GM12872 (cell line): ENCODE data around the gene PTH2R.

Source experiments
- CTCF ChIP-seq: IDR thresholded peaks from 3 replicates; pipeline ENCODE4 v1.5.1; 2011; ENCODE audit warnings: low read depth, mild to moderate bottlenecking, low read length, moderate library complexity; ENCODE audit not compliant: insufficient read depth

The PTH2R gene

GRCh38 chr2:208485390-208485789 lies 78.8 kb downstream of the PTH2R start:
- no peak for TF ChIP-seq CTCF

- no peak for TF ChIP-seq CTCF
Observed at GRCh38 chr2:208488686-208489564, 82.3 kb downstream of the PTH2R start.

- TF ChIP-seq CTCF, result no peak
Observed at GRCh38 chr2:208489687-208490086, 83.1 kb downstream of the PTH2R start.

- no peak for TF ChIP-seq CTCF
Observed at GRCh38 chr2:208490492-208490891, 83.9 kb downstream of the PTH2R start.

- no peak for TF ChIP-seq CTCF
Observed at GRCh38 chr2:208491641-208492040, 85.0 kb downstream of the PTH2R start.

- no peak for TF ChIP-seq CTCF
Observed at GRCh38 chr2:208492069-208492468, 85.5 kb downstream of the PTH2R start.

- TF ChIP-seq CTCF, result no peak
Observed at GRCh38 chr2:208493186-208493585, 86.6 kb downstream of the PTH2R start.

- TF ChIP-seq CTCF, result no peak
Observed at GRCh38 chr2:208496129-208496528, 89.5 kb downstream of the PTH2R start.
